Stimulated activated CD4-positive, alpha-beta T cell treated with anti-CD3 and anti-CD28 coated beads, Interleukin-1b, Interleukin-23, amount 100 ng/mL, for 24 hours (primary cell): ENCODE data around the gene SESN2.

ENCODE experiments used
- DNase-seq, 4 experiments: peaks; one replicate each; pipeline ENCODE4 v3.0.0-alpha.2; 2020; ENCODE audit warnings: low read depth in 4 of 4, low spot score in 1 of 4

SESN2 gene

GRCh38 chr1:28259252-28259933 lies at the start of gene SESN2:
TSS of gene SESN2 (plus strand) at chr1:28259518. CDS start at chr1:28259848, 330 bp downstream.
- peak; percentile 93 to 100 (median 99) for DNase-seq

GRCh38 chr1:28209700-28210099 lies 49.6 kb upstream of the SESN2 start:
- no peak for DNase-seq

GRCh38 chr1:28213315-28213714 lies 46.0 kb upstream of the SESN2 start:
- DNase-seq = no peak

GRCh38 chr1:28229089-28229488 lies 30.2 kb upstream of the SESN2 start:
- DNase-seq = no peak

GRCh38 chr1:28229996-28230395 lies 29.3 kb upstream of the SESN2 start:
- DNase-seq = no peak

- peak; percentile 89 to 99 (median 94) for DNase-seq
These were observed 26.6 kb upstream of the SESN2 start, which contains the start of gene DNAJC8 for GRCh38 chr1:28232558-28233263. TSS of gene DNAJC8 (minus strand) at chr1:28233029. CDS start at chr1:28232998, 31 bp downstream.

GRCh38 chr1:28233264-28233606 lies 26.1 kb upstream of the SESN2 start:
- no peak for DNase-seq

GRCh38 chr1:28235755-28236655 lies 23.3 kb upstream of the SESN2 start, which contains the start of gene ATP5IF1:
TSS of gene ATP5IF1 (plus strand) at chr1:28236124. CDS start at chr1:28236184, 60 bp downstream.
- peak; percentile 81 to 94 (median 90) for DNase-seq

GRCh38 chr1:28236656-28237322 lies 22.5 kb upstream of the SESN2 start:
- no peak for DNase-seq

- DNase-seq = no peak
These were observed 20.3 kb upstream of the SESN2 start for GRCh38 chr1:28239004-28239403.

- DNase-seq = no peak
These were observed 19.3 kb upstream of the SESN2 start for GRCh38 chr1:28240024-28240423.

- DNase-seq = no peak
These were observed 17.6 kb upstream of the SESN2 start for GRCh38 chr1:28241638-28242241.

GRCh38 chr1:28243685-28244311 lies 15.5 kb upstream of the SESN2 start:
- DNase-seq = no peak

- DNase-seq = no peak
These were observed 14.6 kb upstream of the SESN2 start for GRCh38 chr1:28244549-28245251.

GRCh38 chr1:28246427-28246832 lies 12.9 kb upstream of the SESN2 start:
- DNase-seq = no peak

- DNase-seq = no peak
These were observed 11.6 kb upstream of the SESN2 start for GRCh38 chr1:28247612-28248272.

GRCh38 chr1:28248273-28249012 lies 10.9 kb upstream of the SESN2 start:
- peak; percentile 67 to 73 (median 72) for DNase-seq
